AG09309 (cell line): ENCODE data around the gene CREB1.

Source experiments
- DNase-seq: peaks from one replicate; pipeline ENCODE4 v3.0.0-alpha.2; 2010; ENCODE audit warnings: low read depth
- H3K4me3 ChIP-seq: 2 replicates; pipeline ENCODE4 v1.5.1; 2011; ENCODE audit warnings: mild to moderate bottlenecking, low read depth, low read length, moderate library complexity; ENCODE audit not compliant: control insufficient read depth
- CTCF ChIP-seq: IDR thresholded peaks from 2 replicates; pipeline ENCODE4 v1.5.1; 2011; ENCODE audit warnings: mild to moderate bottlenecking, low read depth, low read length, inconsistent platforms; ENCODE audit not compliant: insufficient read depth, control insufficient read depth; ENCODE audit errors: missing control alignments

CREB1 gene

GRCh38 chr2:207510148-207510547, 19.6 kb upstream of the CREB1 start:
- DNase-seq = no peak
- no peak for TF ChIP-seq CTCF
- H3K4me3 ChIP-seq = no peak overlapping the region

GRCh38 chr2:207511851-207512250, 17.9 kb upstream of the CREB1 start:
- no peak overlapping the region for H3K4me3 ChIP-seq
- DNase-seq = no peak
- no peak for TF ChIP-seq CTCF

- no peak for DNase-seq
- TF ChIP-seq CTCF = no peak
- no peak overlapping the region for H3K4me3 ChIP-seq
These were observed 17.4 kb upstream of the CREB1 start for GRCh38 chr2:207512356-207512755.

GRCh38 chr2:207513551-207514257, 16.1 kb upstream of the CREB1 start:
- peak; percentile 98 for DNase-seq
- H3K4me3 ChIP-seq = no peak overlapping the region
- TF ChIP-seq CTCF = no peak

- TF ChIP-seq CTCF = no peak
- H3K4me3 ChIP-seq = no peak overlapping the region
- no peak for DNase-seq
These were observed 15.3 kb upstream of the CREB1 start for GRCh38 chr2:207514451-207514850.

GRCh38 chr2:207515671-207516070, 14.1 kb upstream of the CREB1 start:
- TF ChIP-seq CTCF = no peak
- DNase-seq = no peak
- H3K4me3 ChIP-seq = no peak overlapping the region
